T-helper 1 cell treated with Interleukin-12 subunit alpha and Interleukin-12 subunit beta and Interleukin-4 antibody, amounts not matched to agents 30 μg/mL and 1 μg/mL, for 36 hours (primary cell): Measurements from ENCODE around the gene UTS2R.

Experiments used
- H3K27ac Mint-ChIP-seq: one replicate; pipeline ENCODE4 v1.8.0; 2021; ENCODE audit warnings: mild to moderate bottlenecking, mixed read lengths
- H3K27me3 Mint-ChIP-seq: one replicate; pipeline ENCODE4 v1.8.0; 2021; ENCODE audit warnings: low read depth, mixed read lengths
- H3K36me3 Mint-ChIP-seq: one replicate; pipeline ENCODE4 v1.8.0; 2021; ENCODE audit warnings: low read depth, mixed read lengths
- H3K4me1 Mint-ChIP-seq: one replicate; pipeline ENCODE4 v1.8.0; 2021; ENCODE audit warnings: low read depth, mixed read lengths
- H3K4me3 Mint-ChIP-seq: one replicate; pipeline ENCODE4 v1.8.0; 2021; ENCODE audit warnings: mild to moderate bottlenecking, moderate library complexity, mixed read lengths
- H3K9me3 Mint-ChIP-seq: one replicate; pipeline ENCODE4 v1.8.0; 2021; ENCODE audit warnings: mixed read lengths

UTS2R gene

DNA sequence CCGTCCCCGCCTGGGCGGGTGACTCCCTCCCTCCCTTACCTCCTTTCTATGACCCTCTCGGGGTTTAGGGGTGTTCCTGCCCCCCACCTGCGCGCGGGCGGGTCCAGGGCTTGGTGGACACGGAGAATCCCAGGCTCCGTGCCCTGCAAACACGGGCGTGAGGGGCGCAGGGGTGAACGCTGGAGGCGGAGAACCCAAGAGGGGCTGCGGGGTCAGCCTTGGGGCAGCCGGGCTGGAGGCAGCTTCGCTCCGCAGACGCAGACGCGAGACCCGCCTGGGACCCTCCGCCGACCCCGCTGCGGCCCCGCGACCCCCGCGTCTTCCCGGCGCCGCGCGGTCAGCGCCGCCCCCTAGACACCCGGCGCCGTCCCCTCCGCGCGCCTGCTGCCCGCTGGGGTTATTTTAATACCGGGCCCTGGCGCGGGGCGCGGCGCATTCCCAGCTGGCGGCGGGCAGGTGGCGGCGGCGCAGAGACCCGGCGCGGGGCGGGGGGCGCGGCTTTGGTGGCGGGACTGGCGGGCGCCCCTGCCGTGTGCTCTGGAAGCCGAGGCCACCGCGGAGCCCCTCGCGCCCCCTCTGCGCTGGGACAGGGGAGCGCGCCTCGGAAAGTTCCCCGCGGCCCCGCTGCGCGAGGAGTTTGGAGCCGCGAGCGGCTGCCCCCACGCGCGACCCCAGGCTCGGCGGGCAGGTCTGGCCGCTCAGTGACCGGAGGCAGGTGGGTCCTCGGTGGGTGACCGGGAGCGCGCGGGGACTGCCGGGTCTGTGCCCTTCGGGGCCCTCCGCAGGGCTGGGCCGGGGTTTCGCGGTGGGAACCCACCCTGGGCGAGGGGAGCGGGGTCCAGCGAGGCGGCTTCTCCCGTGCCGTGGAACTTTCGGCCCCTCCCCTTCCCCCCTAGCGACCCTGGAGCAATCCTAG is at the start of gene UTS2R:
Gene UTS2R, plus strand, starts transcription at position 433 of the 916 bp plus-strand sequence. CDS start 2,560 bp downstream, outside the sequence.
- H3K9me3 Mint-ChIP-seq, result no peaks in the 10 kb centered on the region
- peaks cover 60% of the 10 kb centered on the region for H3K27me3 Mint-ChIP-seq
- H3K4me1 Mint-ChIP-seq, result peaks cover 9% of the 10 kb centered on the region
- peak within 1 kb of the TSS; percentile 78 for H3K27ac Mint-ChIP-seq
- no peaks in the 10 kb centered on the region for H3K36me3 Mint-ChIP-seq
- peak within 1 kb of the TSS; percentile 78 for H3K4me3 Mint-ChIP-seq

GRCh38 chr17:82321947-82322466 is 49.6 kb upstream of the UTS2R start:
- H3K36me3 Mint-ChIP-seq, result peaks cover 2% of the 10 kb centered on the region
- peak overlapping the region; percentile 70 for H3K4me3 Mint-ChIP-seq
- no peaks in the 10 kb centered on the region for H3K9me3 Mint-ChIP-seq
- peak overlapping the region; percentile 69 for H3K27ac Mint-ChIP-seq
- H3K4me1 Mint-ChIP-seq, result peaks cover 18% of the 10 kb centered on the region
- H3K27me3 Mint-ChIP-seq, result no peaks in the 10 kb centered on the region

DNA sequence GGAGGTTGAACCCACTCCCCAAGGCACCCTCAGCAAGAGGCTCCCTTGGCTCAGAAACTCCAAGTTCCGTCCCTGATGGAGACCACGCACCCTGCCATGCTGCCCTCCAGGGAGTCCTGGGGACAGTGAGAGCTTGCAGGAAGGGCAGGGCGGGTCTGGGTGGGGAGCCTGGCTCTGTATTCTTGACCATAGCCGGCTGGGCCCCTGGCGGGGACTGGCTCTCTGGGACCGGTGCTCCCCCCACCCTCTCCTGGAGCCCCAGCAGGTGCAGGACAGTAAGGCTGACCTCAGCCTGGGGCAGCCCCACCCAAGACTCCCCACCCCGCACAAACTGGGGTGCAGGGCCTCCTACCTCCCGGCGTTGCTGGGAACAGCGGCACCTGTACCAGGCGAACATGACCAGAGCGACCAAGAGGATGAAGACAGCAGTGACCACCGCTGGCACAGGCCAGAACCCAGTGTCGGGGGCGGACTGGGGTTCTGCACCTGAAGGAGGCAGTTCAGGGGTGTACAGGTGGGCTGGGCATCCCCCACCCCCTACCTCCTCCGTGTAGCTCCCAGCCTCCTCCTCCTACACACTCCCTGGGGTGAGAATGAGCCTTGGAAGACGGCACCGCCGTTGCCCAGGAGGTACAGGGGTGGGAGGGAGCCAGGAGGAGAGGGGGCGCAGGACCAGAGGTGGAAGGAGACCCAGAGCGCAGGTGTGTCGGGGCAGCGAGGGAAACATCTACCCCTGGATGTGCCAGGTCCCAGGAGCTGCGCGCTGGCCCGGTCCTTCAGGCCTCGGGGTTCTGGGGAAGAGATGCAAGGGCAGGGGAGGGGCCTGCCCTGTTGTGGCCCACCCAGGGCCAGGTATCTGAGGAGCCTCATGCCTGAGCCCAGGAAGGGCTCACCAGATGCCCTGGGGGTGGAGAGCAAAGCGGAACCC is 48.8 kb upstream of the UTS2R start:
- Mint-ChIP-seq H3K36me3 (peaks cover 2% of the 10 kb centered on the region), H3K27ac (no peak overlapping the region), H3K4me3 (peak overlapping the region; percentile 70), H3K27me3 (no peaks in the 10 kb centered on the region), H3K4me1 (peaks cover 16% of the 10 kb centered on the region), H3K9me3 (no peaks in the 10 kb centered on the region)

DNA sequence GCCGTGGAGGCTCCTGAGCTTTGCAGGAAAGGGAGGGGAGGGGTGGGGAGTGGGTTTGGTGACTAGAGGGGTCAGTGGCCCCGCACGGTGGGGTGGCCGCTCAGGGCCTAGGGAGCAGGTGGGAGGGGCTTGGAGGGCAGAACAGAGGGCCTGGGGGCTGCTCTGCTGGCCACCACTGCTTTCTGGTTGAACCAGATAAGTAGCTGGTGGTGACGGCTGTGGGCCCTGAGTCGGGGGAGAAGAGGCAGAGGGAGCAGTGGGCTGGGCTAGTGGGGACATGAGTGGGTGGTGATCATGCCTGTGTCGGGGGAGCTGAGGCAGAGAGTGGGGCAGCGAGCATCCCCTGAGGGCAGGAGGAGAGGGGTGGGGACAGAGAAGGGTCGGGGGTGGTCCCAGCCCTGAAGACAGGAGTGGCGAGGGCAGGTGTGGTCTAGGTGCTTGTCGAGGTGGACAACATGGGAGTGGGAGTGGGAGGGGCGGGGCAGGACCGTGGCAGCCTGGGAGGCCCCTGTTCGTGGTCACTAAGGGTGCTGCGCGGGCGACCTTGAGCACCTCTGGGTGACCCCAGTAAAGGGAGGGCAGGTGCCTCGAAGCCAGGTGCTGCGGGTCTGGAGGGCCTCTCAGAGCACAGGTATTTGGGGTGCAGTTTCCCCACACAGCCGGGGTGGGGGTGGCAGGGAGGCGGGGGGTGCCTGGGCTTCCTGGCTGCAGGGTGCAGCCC is 47.9 kb upstream of the UTS2R start:
- peak overlapping the region; percentile 26 for H3K27ac Mint-ChIP-seq
- peaks cover 2% of the 10 kb centered on the region for H3K36me3 Mint-ChIP-seq
- H3K27me3 Mint-ChIP-seq, result no peaks in the 10 kb centered on the region
- H3K9me3 Mint-ChIP-seq, result no peaks in the 10 kb centered on the region
- H3K4me1 Mint-ChIP-seq, result peaks cover 16% of the 10 kb centered on the region
- H3K4me3 Mint-ChIP-seq, result peak overlapping the region; percentile 5

GRCh38 chr17:82324566-82325285 is 46.8 kb upstream of the UTS2R start:
- peaks cover 16% of the 10 kb centered on the region for H3K4me1 Mint-ChIP-seq
- no peaks in the 10 kb centered on the region for H3K9me3 Mint-ChIP-seq
- H3K27ac Mint-ChIP-seq, result peak overlapping the region; percentile 45
- H3K4me3 Mint-ChIP-seq, result peak overlapping the region; percentile 3
- no peaks in the 10 kb centered on the region for H3K27me3 Mint-ChIP-seq
- H3K36me3 Mint-ChIP-seq, result peaks cover 2% of the 10 kb centered on the region

DNA sequence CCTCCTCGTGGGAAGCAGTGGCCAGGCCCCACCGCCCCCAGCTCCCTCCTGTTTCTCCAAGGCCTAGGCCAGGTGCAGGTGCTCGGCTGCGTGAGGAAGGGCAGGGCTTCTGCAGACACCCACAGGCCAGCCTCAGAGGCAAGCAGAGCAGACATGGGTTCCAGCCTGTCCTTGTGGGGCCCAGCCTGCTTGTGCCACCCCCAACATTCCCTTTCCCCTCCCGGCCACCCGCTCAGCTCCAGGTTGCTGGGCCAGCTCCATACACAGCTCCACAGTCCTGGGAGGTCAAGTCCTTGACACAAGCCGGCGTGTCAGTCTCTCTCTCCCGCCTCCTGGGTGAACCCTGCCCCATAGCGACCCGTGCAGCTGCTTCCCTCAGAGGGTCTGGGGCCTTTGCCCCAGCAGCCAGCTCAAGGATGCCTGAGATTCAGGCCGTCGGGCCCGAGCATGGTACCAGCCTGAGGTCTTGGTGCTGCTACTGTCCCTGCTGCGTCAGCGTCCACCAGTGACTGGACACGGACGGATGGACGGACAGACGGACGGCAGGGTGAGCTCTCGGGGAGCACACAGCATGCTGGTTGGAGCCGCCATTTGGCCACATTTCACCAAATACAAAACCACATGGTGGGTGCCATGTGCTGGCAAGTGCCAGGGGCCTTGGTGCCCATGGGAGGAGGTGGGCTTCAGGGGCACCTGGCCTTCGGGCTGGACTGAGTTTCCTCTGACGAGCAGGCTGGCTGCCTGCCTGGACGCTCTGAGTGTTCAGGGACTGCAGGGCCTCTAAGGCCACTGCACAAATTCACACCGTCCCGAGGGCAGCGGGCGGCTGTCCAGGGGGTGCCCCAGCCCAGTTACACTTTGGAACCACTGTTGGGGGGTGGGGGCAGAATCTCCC is 46.0 kb upstream of the UTS2R start:
- no peaks in the 10 kb centered on the region for H3K9me3 Mint-ChIP-seq
- no peak overlapping the region for H3K27ac Mint-ChIP-seq
- H3K4me3 Mint-ChIP-seq, result no peak overlapping the region
- H3K27me3 Mint-ChIP-seq, result no peaks in the 10 kb centered on the region
- H3K4me1 Mint-ChIP-seq, result peaks cover 16% of the 10 kb centered on the region
- H3K36me3 Mint-ChIP-seq, result peaks cover 2% of the 10 kb centered on the region

GRCh38 chr17:82327289-82327688 is 44.3 kb upstream of the UTS2R start:
- Mint-ChIP-seq H3K36me3 (no peaks in the 10 kb centered on the region), H3K4me1 (peaks cover 10% of the 10 kb centered on the region), H3K4me3 (no peak overlapping the region), H3K27me3 (peaks cover under 1% of the 10 kb centered on the region), H3K27ac (no peak overlapping the region), H3K9me3 (no peaks in the 10 kb centered on the region)

- Mint-ChIP-seq H3K27ac (no peak overlapping the region), H3K36me3 (no peaks in the 10 kb centered on the region), H3K4me3 (no peak overlapping the region), H3K4me1 (peaks cover 11% of the 10 kb centered on the region), H3K9me3 (no peaks in the 10 kb centered on the region), H3K27me3 (peaks cover 5% of the 10 kb centered on the region)
Measured at GRCh38 chr17:82327757-82328140, 43.8 kb upstream of the UTS2R start.

GRCh38 chr17:82328141-82328993 is 43.2 kb upstream of the UTS2R start:
- H3K36me3 Mint-ChIP-seq, result no peaks in the 10 kb centered on the region
- peaks cover 14% of the 10 kb centered on the region for H3K4me1 Mint-ChIP-seq
- peaks cover 8% of the 10 kb centered on the region for H3K27me3 Mint-ChIP-seq
- H3K4me3 Mint-ChIP-seq, result no peak overlapping the region
- H3K27ac Mint-ChIP-seq, result no peak overlapping the region
- no peaks in the 10 kb centered on the region for H3K9me3 Mint-ChIP-seq

GRCh38 chr17:82328994-82329507 is 42.5 kb upstream of the UTS2R start:
- Mint-ChIP-seq H3K27ac (no peak overlapping the region), H3K36me3 (no peaks in the 10 kb centered on the region), H3K27me3 (peaks cover 8% of the 10 kb centered on the region), H3K4me3 (no peak overlapping the region), H3K4me1 (peaks cover 12% of the 10 kb centered on the region), H3K9me3 (no peaks in the 10 kb centered on the region)

DNA sequence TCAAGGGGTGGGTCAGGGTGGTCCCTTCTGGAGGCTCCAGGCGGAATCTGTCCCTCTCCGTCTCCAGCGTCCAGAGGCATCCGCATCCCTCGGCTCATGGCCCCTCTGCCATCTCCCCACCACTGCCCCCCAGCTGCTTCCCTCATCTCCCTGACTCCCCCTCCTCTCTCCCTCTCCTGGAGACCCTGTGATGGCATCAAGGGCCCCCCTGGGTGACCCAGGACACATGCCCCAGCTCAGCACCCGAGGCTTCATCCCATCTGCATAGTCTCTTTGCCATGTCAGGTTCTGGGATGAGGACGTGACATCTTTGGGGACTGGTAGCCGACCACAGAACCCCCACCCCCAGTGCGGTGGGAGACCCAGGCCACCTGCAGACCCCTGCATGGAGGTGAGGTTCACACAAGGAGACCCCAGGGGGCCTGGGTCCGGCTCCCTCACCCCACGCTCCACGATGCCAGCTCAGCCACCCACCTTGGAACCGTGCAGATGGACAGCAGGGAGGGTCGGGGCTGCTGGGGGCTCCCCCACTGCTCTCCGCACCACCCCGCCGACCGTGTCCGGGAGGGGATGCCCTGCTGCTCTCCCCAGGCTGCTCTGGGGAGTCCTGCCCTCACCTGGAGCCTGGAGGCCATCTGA is 41.8 kb upstream of the UTS2R start:
- Mint-ChIP-seq H3K27ac (no peak overlapping the region), H3K4me3 (no peak overlapping the region), H3K9me3 (no peaks in the 10 kb centered on the region), H3K36me3 (no peaks in the 10 kb centered on the region), H3K27me3 (peaks cover 8% of the 10 kb centered on the region), H3K4me1 (peaks cover 8% of the 10 kb centered on the region)
